Skeletal muscle tissue (tissue), 4 donors: ENCODE results near the gene CEP128. TPM values are rescaled to one million over a fixed set of nuclear protein-coding genes. Genes with fewer than 3 reads are reported as not detected.

ENCODE experiments used
- H3K27ac ChIP-seq: one replicate; pipeline ENCODE4 v1.7.0; 2013; ENCODE audit warnings: mild to moderate bottlenecking, low read depth, low read length, inconsistent platforms
- H3K27me3 ChIP-seq, 3 donors: one replicate each; pipeline ENCODE4 v1.7.0; 2013; ENCODE audit warnings: low read length in 3 of 3; ENCODE audit not compliant: control insufficient read depth in 3 of 3, insufficient read depth in 3 of 3
- H3K36me3 ChIP-seq, 3 donors: one replicate each; pipeline ENCODE4 v1.7.0; 2013; ENCODE audit warnings: low read length in 3 of 3; ENCODE audit not compliant: control insufficient read depth in 3 of 3, insufficient read depth in 3 of 3
- H3K4me1 ChIP-seq, 3 donors: one replicate each; pipeline ENCODE4 v1.7.0; 2013; ENCODE audit warnings: low read length in 3 of 3, mild to moderate bottlenecking in 3 of 3; ENCODE audit not compliant: control insufficient read depth in 3 of 3, insufficient read depth in 3 of 3
- H3K4me3 ChIP-seq, 3 donors: one replicate each; pipeline ENCODE4 v1.7.0; 2013; ENCODE audit warnings: low read length in 3 of 3
- H3K9ac ChIP-seq, 3 donors: one replicate each; pipeline ENCODE4 v1.7.0; 2013; ENCODE audit warnings: low read length in 3 of 3, mild to moderate bottlenecking in 3 of 3, moderate library complexity in 2 of 3, low read depth in 1 of 3
- H3K9me3 ChIP-seq, 3 donors: one replicate each; pipeline ENCODE4 v1.7.0; 2013; ENCODE audit warnings: low read length in 3 of 3; ENCODE audit not compliant: control insufficient read depth in 3 of 3
- total RNA-seq: library from RNA; depleted of rRNA; stranded (reverse); fragments of >200 nt; gene quantifications from one replicate; pipeline ENCODE4 v1.2.3, GENCODE V29; 2014
- donor health status: Osteomylitis.

Gene CEP128
- total RNA-seq, 1 donor from 2014 or later: 6.8 TPM

- H3K36me3 ChIP-seq: no peaks in the 10 kb centered on the region
- H3K4me3 ChIP-seq: no peak overlapping the region
- H3K27me3 ChIP-seq: no peaks in the 10 kb centered on the region
- no peaks in the 10 kb centered on the region for H3K9me3 ChIP-seq
- no peak overlapping the region for H3K9ac ChIP-seq
- peaks cover 5 to 12% (median 7%) of the 10 kb centered on the region in 3 donors for H3K4me1 ChIP-seq
- no peak overlapping the region for H3K27ac ChIP-seq
Observed at GRCh38 chr14:80977221-80977620, 35.7 kb upstream of the CEP128 start.

DNA sequence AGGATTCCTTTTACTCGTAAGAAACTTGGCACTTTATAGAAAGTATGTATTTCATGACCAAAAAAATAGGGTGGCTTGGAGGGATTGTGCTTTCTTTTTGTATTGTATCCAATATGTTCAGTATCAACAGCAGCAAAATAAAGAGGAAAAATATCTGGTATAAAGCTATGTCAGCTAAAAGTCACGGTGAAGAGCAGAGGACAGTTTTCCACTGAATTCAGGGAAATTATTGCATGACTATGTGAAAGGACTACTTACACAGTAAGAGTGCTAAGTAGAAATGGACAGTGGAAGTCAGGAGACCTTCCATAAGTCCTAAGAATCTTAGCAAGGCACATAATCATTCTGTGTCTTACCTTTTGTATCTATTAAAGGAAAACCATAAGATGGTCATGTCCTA lies 33.1 kb upstream of the CEP128 start:
- no peaks in the 10 kb centered on the region for H3K36me3 ChIP-seq
- no peak overlapping the region for H3K9ac ChIP-seq
- H3K4me1 ChIP-seq: peaks cover 5 to 12% (median 7%) of the 10 kb centered on the region in 3 donors
- no peak overlapping the region for H3K4me3 ChIP-seq
- no peaks in the 10 kb centered on the region for H3K9me3 ChIP-seq
- no peaks in the 10 kb centered on the region for H3K27me3 ChIP-seq
- H3K27ac ChIP-seq: peak overlapping the region; percentile 57

GRCh38 chr14:80973931-80974641 lies 32.5 kb upstream of the CEP128 start:
- H3K4me1 ChIP-seq: peaks cover 5 to 12% (median 7%) of the 10 kb centered on the region in 3 donors
- peak overlapping the region; percentile 57 for H3K27ac ChIP-seq
- H3K9me3 ChIP-seq: no peaks in the 10 kb centered on the region
- H3K36me3 ChIP-seq: no peaks in the 10 kb centered on the region
- H3K9ac ChIP-seq: peak overlapping the region; percentile 44 to 68 (median 52)
- no peaks in the 10 kb centered on the region for H3K27me3 ChIP-seq
- H3K4me3 ChIP-seq: peak overlapping the region in 2 of 3 donors; percentile 37 to 40

GRCh38 chr14:80965037-80965436 lies 23.5 kb upstream of the CEP128 start:
- Histone ChIP-seq H3K4me1 (no peaks in the 10 kb centered on the region), H3K27me3 (no peaks in the 10 kb centered on the region), H3K9ac (no peak overlapping the region), H3K36me3 (no peaks in the 10 kb centered on the region), H3K4me3 (no peak overlapping the region), H3K27ac (no peak overlapping the region), H3K9me3 (no peaks in the 10 kb centered on the region)

DNA sequence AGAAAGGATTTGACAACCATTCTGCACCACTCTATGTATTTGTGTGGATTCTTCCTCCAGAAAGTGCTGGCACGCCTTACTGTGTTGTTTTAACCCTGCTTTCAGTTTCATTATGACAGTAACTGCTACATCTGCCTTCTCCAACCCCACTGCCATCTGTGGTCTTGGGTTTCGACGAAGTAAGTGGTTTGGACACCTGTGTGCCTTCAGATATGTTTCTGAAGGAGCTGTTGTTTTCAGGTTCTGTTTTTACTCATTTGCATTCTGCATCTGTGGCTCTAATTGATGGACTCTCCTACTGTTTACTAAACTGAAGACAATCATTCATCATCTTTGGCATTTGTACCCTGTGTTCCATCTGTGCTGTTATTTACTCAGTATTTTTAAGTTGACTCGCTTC lies 18.0 kb upstream of the CEP128 start:
- H3K4me1 ChIP-seq: peaks cover 8 to 9% (median 8%) of the 10 kb centered on the region in 3 donors
- no peaks in the 10 kb centered on the region for H3K36me3 ChIP-seq
- H3K27me3 ChIP-seq: peaks cover 0 to 4% (median 0%) of the 10 kb centered on the region in 3 donors
- H3K4me3 ChIP-seq: no peak overlapping the region
- H3K9me3 ChIP-seq: no peaks in the 10 kb centered on the region
- no peak overlapping the region for H3K27ac ChIP-seq
- H3K9ac ChIP-seq: no peak overlapping the region

DNA sequence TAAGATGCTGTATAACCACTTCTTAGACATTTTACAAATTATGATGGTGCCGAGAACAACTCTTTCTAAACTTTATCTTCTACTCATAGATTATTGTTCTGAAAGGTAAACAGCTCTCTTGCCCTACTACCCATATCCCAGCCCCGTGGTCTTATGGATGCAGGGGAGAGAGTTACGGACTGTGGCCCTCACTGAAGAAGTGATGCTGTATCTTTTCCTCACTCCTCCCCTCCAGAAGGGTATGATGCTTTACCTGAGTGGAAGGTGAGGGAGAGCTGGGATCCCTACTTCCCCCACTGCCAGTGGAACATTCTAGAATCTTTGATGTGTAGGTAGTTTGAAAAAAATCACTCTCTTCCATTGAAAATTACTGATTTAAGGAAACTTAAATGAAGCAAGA lies 17.4 kb upstream of the CEP128 start:
- Histone ChIP-seq H3K27me3 (peaks cover 0 to 4% (median 0%) of the 10 kb centered on the region in 3 donors), H3K9me3 (no peaks in the 10 kb centered on the region), H3K4me3 (no peak overlapping the region), H3K27ac (no peak overlapping the region), H3K36me3 (no peaks in the 10 kb centered on the region), H3K9ac (no peak overlapping the region), H3K4me1 (peaks cover 8 to 9% (median 8%) of the 10 kb centered on the region in 3 donors)

DNA sequence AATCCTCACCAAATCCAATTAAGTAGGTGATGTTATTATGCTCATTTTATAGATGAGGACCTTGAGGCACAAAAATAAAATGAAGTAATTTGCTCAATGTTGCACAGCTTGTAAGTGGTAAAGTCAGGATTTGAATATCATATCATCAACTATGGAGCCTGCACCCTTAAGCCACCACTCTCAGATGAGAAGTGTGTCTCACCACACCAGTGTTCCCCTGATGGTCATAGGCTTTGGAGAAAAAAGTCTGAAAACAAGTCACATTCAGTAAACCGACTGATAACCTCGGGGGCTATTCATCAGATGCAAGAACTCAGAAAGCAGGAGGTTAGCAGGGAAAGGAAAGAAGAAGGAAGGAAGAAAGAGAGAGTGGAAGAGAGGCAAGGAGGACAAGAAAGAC lies 16.7 kb upstream of the CEP128 start:
- H3K4me3 ChIP-seq: no peak overlapping the region
- peaks cover 8 to 9% (median 8%) of the 10 kb centered on the region in 3 donors for H3K4me1 ChIP-seq
- no peaks in the 10 kb centered on the region for H3K36me3 ChIP-seq
- H3K27ac ChIP-seq: no peak overlapping the region
- H3K9ac ChIP-seq: no peak overlapping the region
- no peaks in the 10 kb centered on the region for H3K9me3 ChIP-seq
- H3K27me3 ChIP-seq: peaks cover 0 to 4% (median 0%) of the 10 kb centered on the region in 3 donors

DNA sequence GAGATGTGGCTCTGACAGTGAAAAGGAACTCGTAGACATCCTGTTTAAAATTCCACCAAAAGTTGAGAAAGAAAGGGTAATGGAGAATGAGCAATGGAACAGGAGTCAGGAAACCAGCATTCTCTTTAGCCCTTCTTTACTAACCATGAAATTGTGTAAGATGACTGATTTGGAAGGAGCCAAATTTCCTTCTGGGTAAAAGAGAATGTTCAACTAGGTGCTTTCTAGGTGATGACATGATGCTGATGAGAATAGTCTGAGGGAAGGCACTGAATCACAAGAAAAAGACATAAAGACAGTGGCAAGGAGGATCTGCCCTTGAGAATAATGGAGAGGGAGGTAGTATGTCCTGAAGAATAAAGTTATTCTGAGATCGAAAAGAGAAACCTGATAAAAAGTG lies 16.1 kb upstream of the CEP128 start:
- Histone ChIP-seq H3K4me3 (no peak overlapping the region), H3K27ac (no peak overlapping the region), H3K36me3 (no peaks in the 10 kb centered on the region), H3K9me3 (no peaks in the 10 kb centered on the region), H3K4me1 (peaks cover 8 to 9% (median 8%) of the 10 kb centered on the region in 3 donors), H3K9ac (no peak overlapping the region), H3K27me3 (peaks cover 0 to 4% (median 0%) of the 10 kb centered on the region in 3 donors)

GRCh38 chr14:80956922-80957321 lies 15.4 kb upstream of the CEP128 start:
- Histone ChIP-seq H3K4me1 (peaks cover 8 to 9% (median 8%) of the 10 kb centered on the region in 3 donors), H3K36me3 (no peaks in the 10 kb centered on the region), H3K27ac (no peak overlapping the region), H3K9ac (no peak overlapping the region), H3K9me3 (no peaks in the 10 kb centered on the region), H3K4me3 (no peak overlapping the region), H3K27me3 (peaks cover 0 to 4% (median 0%) of the 10 kb centered on the region in 3 donors)

DNA sequence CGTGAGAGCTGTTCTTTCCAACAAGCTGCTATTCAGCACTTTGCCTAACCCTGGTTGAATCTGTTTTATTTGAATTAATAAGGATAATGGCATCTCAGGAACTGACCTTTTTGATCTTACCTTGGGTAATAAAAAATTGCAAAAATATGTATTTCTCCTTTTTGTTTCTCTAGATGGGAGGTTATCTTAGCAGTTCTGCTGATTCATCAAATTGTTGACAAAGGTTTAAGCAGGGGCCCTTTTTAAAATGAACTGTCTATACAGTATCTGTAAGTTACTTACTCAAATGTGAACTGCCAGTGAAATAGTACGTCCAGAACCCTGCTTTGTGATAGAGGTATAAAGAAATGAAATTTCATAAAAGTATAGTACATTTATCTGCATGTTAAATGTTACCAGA lies 14.6 kb upstream of the CEP128 start:
- no peak overlapping the region for H3K4me3 ChIP-seq
- peaks cover 0 to 4% (median 0%) of the 10 kb centered on the region in 3 donors for H3K27me3 ChIP-seq
- H3K27ac ChIP-seq: no peak overlapping the region
- peaks cover 8 to 9% (median 8%) of the 10 kb centered on the region in 3 donors for H3K4me1 ChIP-seq
- H3K9me3 ChIP-seq: no peaks in the 10 kb centered on the region
- H3K36me3 ChIP-seq: no peaks in the 10 kb centered on the region
- no peak overlapping the region for H3K9ac ChIP-seq
